Heart left ventricle (tissue), 16 donors: Measurements from ENCODE around the gene KRTAP21-1. TPM values are rescaled to one million over a fixed set of nuclear protein-coding genes. Genes with fewer than 3 reads are reported as not detected.

Source experiments
- ATAC-seq, 4 donors: fragments of 200-7000 bp; cut with Tn5 transposase; one replicate each; pipeline ENCODE4 v1.9.1; 2020 to 2022; ENCODE audit warnings: moderate library complexity in 4 of 4, mild to moderate bottlenecking in 3 of 4, moderate number of reproducible peaks in 1 of 4
- DNase-seq, 5 donors: peaks; one replicate each; pipeline ENCODE4 v3.0.0-alpha.2; 2020
- H3K27ac ChIP-seq, 12 donors: fragments of 200-600 bp; sonication (generic) in 4 of 12; one replicate each; pipeline versions ENCODE4 v1.5.0 to v1.8.0; 2016 to 2022; ENCODE audit warnings: mild to moderate bottlenecking in 2 of 12
- H3K27me3 ChIP-seq, 9 donors: fragments of 200-600 bp; sonication (generic) in 2 of 9; one replicate each; pipeline versions ENCODE4 v1.5.1 to v1.8.0; 2016 to 2022; ENCODE audit warnings: mild to moderate bottlenecking in 3 of 9
- H3K36me3 ChIP-seq, 9 donors: fragments of 200-600 bp; sonication (generic) in 2 of 9; one replicate each; pipeline versions ENCODE4 v1.5.0 to v1.8.0; 2018 to 2022; ENCODE audit warnings: mild to moderate bottlenecking in 2 of 9
- H3K4me1 ChIP-seq, 12 donors: fragments of 200-600 bp; sonication (generic) in 4 of 12; one replicate each; pipeline versions ENCODE4 v1.5.0 to v1.8.0; 2016 to 2022; ENCODE audit warnings: mild to moderate bottlenecking in 3 of 12
- H3K4me3 ChIP-seq, 12 donors: fragments of 200-600 bp; sonication (generic) in 4 of 12; one replicate each; pipeline versions ENCODE4 v1.5.0 to v1.8.0; 2017 to 2022; ENCODE audit warnings: mild to moderate bottlenecking in 9 of 12, moderate library complexity in 4 of 12
- H3K9me3 ChIP-seq, 12 donors: fragments of 200-600 bp; sonication (generic) in 4 of 12; one replicate each; pipeline versions ENCODE4 v1.5.0 to v1.8.0; 2016 to 2022; ENCODE audit warnings: mild to moderate bottlenecking in 1 of 12
- CTCF ChIP-seq, 12 donors: fragments of 200-600 bp; sonication (generic) in 4 of 12; IDR thresholded peaks; one replicate each; pipeline versions ENCODE4 v1.5.0 to v1.8.0; 2018 to 2022; ENCODE audit warnings: antibody characterized with exemption in 12 of 12, mild to moderate bottlenecking in 5 of 12
- POLR2A ChIP-seq, 2 donors: fragments of 450-650 bp; IDR thresholded peaks; one replicate each; pipeline ENCODE4 v1.6.1; 2017; ENCODE audit warnings: antibody characterized with exemption in 2 of 2, mild to moderate bottlenecking in 2 of 2, moderate library complexity in 2 of 2
- WGBS, 4 donors: extraction: QIAGEN DNeasy Blood & Tissue Kit in 2 of 4; methylation state at CpG; one replicate each; pipeline versions ENCODE4 v1.1.5 to v1.1.7; 2013 to 2018; 5-methylcytosine and 5-hydroxymethylcytosine counted together
- intact Hi-C, 10 donors: fragments of 100-400 bp; cut with DNase I; formaldehyde crosslinking; loops; one replicate each; pipeline versions ENCODE4 v1.11.1 to v1.14.2; 2022
- polyA plus RNA-seq, 2 donors: library from polyadenylated mRNA; stranded (reverse); fragments of 200-250 nt; gene quantifications; one replicate each; pipeline ENCODE4 v1.2.3, GENCODE V29; 2013
- total RNA-seq, 9 donors: library from RNA; depleted of rRNA in 2 of 9; stranded (reverse); fragments of >200 nt in 2 of 9; fragmentation: NEBNext Ultra II Directional in 3 of 9; extraction: Animal tissue kit (Norgen Biotek cat#: 25700) in 3 of 9; gene quantifications; one replicate each; pipeline versions ENCODE4 v1.1.0 to v1.2.4, GENCODE V29; 2016 to 2023
- donor health status: ischemic (EF 13 %, LVEDD 7.1; RV severe dilation, severe dysfunction).
- donor health status: healthy with polysubstance abuse.
- donor health status: DM: no; HTN: yes; CAD: no.
- donor health status: DM: no; HTN: no; CAD: no.
- donor health status: ischemic (EF 25% LVEDD 6.9; RV normal size, moderate dysfunction).
- donor health status: ischemic (EF 25% LVEDD 5.7; RV mildly dilated, moderate dysfunction).
- donor health status: healthy.
- donor health status: DM: yes; HTN: yes; CAD: no.
- donor health status: ischemic (EF 35%, LVEDD 5.7; RV mildly dilated, moderate dysfunction).
- donor health status: nonischemic (EF 11% LVEDD 7.7; RV severe dilation, severe dysfunction).
- donor health status: DM: yes; HTN: yes; CAD: no.
- donor health status: PGD.
- donor health status: ischemic (EF 29% LVEDD 5.4; RV normal size, mild dysfunction).
- donor health status: nonischemic (EF 23%, LVEDD 6.1; RV moderate dilation, normal function).

KRTAP21-1 gene
- total and polyA plus RNA-seq, 11 donors: not detected

GRCh38 chr21:30769724-30770431 is 14.7 kb upstream of the KRTAP21-1 start:
- Histone ChIP-seq H3K4me3 (no peak overlapping the region), H3K36me3 (no peaks in the 10 kb centered on the region), H3K27ac (no peak overlapping the region), H3K27me3 (no peaks in the 10 kb centered on the region), H3K9me3 (no peaks in the 10 kb centered on the region), H3K4me1 (no peaks in the 10 kb centered on the region)
- DNase-seq: no peak
- intact Hi-C loops: no loop called here
- no peak for TF ChIP-seq POLR2A (IDR thresholded peaks at IDR 0.05)
- WGBS, 4 donors: 92 to 94% (median 93%) methylated on average over 4 of the region's 4 CpGs
- ATAC-seq: no peak

- Histone ChIP-seq H3K4me1 (no peaks in the 10 kb centered on the region), H3K27ac (no peak overlapping the region), H3K36me3 (no peaks in the 10 kb centered on the region), H3K27me3 (no peaks in the 10 kb centered on the region), H3K4me3 (no peak overlapping the region), H3K9me3 (no peaks in the 10 kb centered on the region)
- DNase-seq (no peak), ATAC-seq (no peak)
- 68 to 71% (median 70%) methylated on average over 2 of the region's 2 CpGs for WGBS, 4 donors
- no peak for TF ChIP-seq POLR2A (IDR thresholded peaks at IDR 0.05)
- TF ChIP-seq CTCF (IDR thresholded peaks at IDR 0.05): no peak
- intact Hi-C loops: no loop called here
These were observed 5.5 kb upstream of the KRTAP21-1 start for GRCh38 chr21:30760776-30761175.

GRCh38 chr21:30758306-30758705 is 3.1 kb upstream of the KRTAP21-1 start:
- no peak for ATAC-seq
- intact Hi-C loops: no loop called here
- 40 to 58% (median 57%) methylated on average over 2 of the region's 2 CpGs for WGBS, 4 donors

GRCh38 chr21:30747159-30747558 is 8.1 kb downstream of the KRTAP21-1 start, which contains the start of gene KRTAP21-2:
TSS of gene KRTAP21-2 (minus strand) at chr21:30747259. CDS start at chr21:30747202, 57 bp downstream.
- no peaks in the 10 kb centered on the region for H3K36me3 ChIP-seq
- no peak for DNase-seq
- H3K4me1 ChIP-seq: no peaks in the 10 kb centered on the region
- H3K27me3 ChIP-seq: no peaks in the 10 kb centered on the region
- intact Hi-C loops: loop anchor here in 1 of 10 donors (10.0 kb wide), 1 partner anchor 328 kb away; no protein-coding TSS in a partner anchor
- peaks cover 0 to 10% (median 0%) of the 10 kb centered on the region in 12 donors for H3K9me3 ChIP-seq
- TF ChIP-seq POLR2A (IDR thresholded peaks at IDR 0.05) (no peak), CTCF (IDR thresholded peaks at IDR 0.05) (no peak)
- no peak within 1 kb of the TSS for H3K27ac ChIP-seq
- no peak for ATAC-seq
- H3K4me3 ChIP-seq: no peak within 1 kb of the TSS

More at GRCh38 chr21:30758306-30758705, 3.1 kb upstream of the KRTAP21-1 start:
- no peaks in the 10 kb centered on the region for H3K9me3 ChIP-seq
- no peaks in the 10 kb centered on the region for H3K27me3 ChIP-seq
- no peaks in the 10 kb centered on the region for H3K4me1 ChIP-seq
- TF ChIP-seq CTCF (IDR thresholded peaks at IDR 0.05): no peak
- DNase-seq: no peak
- H3K27ac ChIP-seq: no peak overlapping the region
- H3K4me3 ChIP-seq: no peak overlapping the region
- no peaks in the 10 kb centered on the region for H3K36me3 ChIP-seq
